GM12874 (cell line): ENCODE data around the gene MEF2C.

ENCODE experiments used
- CTCF ChIP-seq: IDR thresholded peaks from 2 replicates; pipeline ENCODE4 v1.5.1; 2011; ENCODE audit warnings: low read depth, mild to moderate bottlenecking, control low read depth, low read length, moderate library complexity; ENCODE audit not compliant: insufficient read depth

The MEF2C gene

GRCh38 chr5:88769165-88769564, 113.8 kb downstream of the MEF2C start:
- TF ChIP-seq CTCF = no peak

GRCh38 chr5:88768411-88768810, 114.6 kb downstream of the MEF2C start:
- no peak for TF ChIP-seq CTCF

- TF ChIP-seq CTCF = no peak
These were observed 117.2 kb downstream of the MEF2C start for GRCh38 chr5:88765798-88766197.

- TF ChIP-seq CTCF = no peak
These were observed 117.8 kb downstream of the MEF2C start for GRCh38 chr5:88765171-88765570.

GRCh38 chr5:88761939-88762338, 121.0 kb downstream of the MEF2C start:
- TF ChIP-seq CTCF = no peak

- no peak for TF ChIP-seq CTCF
These were observed 121.6 kb downstream of the MEF2C start for GRCh38 chr5:88761269-88761850.

- no peak for TF ChIP-seq CTCF
These were observed 122.5 kb downstream of the MEF2C start for GRCh38 chr5:88760527-88760926.
